Neural cell (in vitro differentiated cells): Measurements from ENCODE around the gene MORF4L2. TPM values are rescaled to one million over a fixed set of nuclear protein-coding genes. Genes with fewer than 3 reads are reported as not detected.

ENCODE experiments used
- H2AFZ ChIP-seq: fragments of 200-600, 300-800 bp; sonication (generic), shearing (Covaris generic); 2 replicates; pipeline ENCODE4 v1.6.0; 2014; ENCODE audit warnings: low read depth, mild to moderate bottlenecking, antibody characterized with exemption, low read length, moderate library complexity
- H3F3A ChIP-seq: fragments of 200-600 bp; shearing (Covaris generic); 2 replicates; pipeline ENCODE4 v1.6.1; 2016; ENCODE audit warnings: mild to moderate bottlenecking, moderate library complexity, mixed read lengths, antibody characterized with exemption, low read length; ENCODE audit not compliant: insufficient read depth, poor library complexity, severe bottlenecking
- H3K27ac ChIP-seq: fragments of 200-600, 300-800 bp; sonication (generic), shearing (Covaris generic); 2 replicates; pipeline ENCODE4 v1.5.1; 2014; ENCODE audit warnings: mild to moderate bottlenecking, low read length, moderate library complexity
- H3K27me3 ChIP-seq: fragments of 300-800, 200-600 bp; sonication (generic), shearing (Covaris generic); 2 replicates; pipeline ENCODE4 v1.6.0; 2014; ENCODE audit warnings: mild to moderate bottlenecking, low read depth, low read length, moderate library complexity; ENCODE audit not compliant: insufficient read depth
- H3K36me3 ChIP-seq: fragments of 300-800, 200-600 bp; sonication (generic), shearing (Covaris generic); 2 replicates; pipeline ENCODE4 v1.5.1; 2014; ENCODE audit warnings: mild to moderate bottlenecking, antibody characterized with exemption, low read length, moderate library complexity; ENCODE audit not compliant: insufficient read depth
- H3K4me2 ChIP-seq: fragments of 300-800, 200-600 bp; sonication (generic), shearing (Covaris generic); 2 replicates; pipeline ENCODE4 v1.6.0; 2014; ENCODE audit warnings: mild to moderate bottlenecking, low read length
- H3K4me3 ChIP-seq: fragments of 300-800, 200-600 bp; sonication (generic), shearing (Covaris generic); 2 replicates; pipeline ENCODE4 v1.5.1; 2014; ENCODE audit warnings: mild to moderate bottlenecking, low read length, moderate library complexity
- H3K79me2 ChIP-seq: fragments of 200-600 bp; shearing (Covaris generic); replicated peaks from 2 replicates; pipeline ENCODE4 v1.6.0; 2014; ENCODE audit warnings: mild to moderate bottlenecking, low read length, moderate library complexity; ENCODE audit not compliant: insufficient read depth
- H3K9ac ChIP-seq: fragments of 300-800, 200-600 bp; sonication (generic), shearing (Covaris generic); 2 replicates; pipeline ENCODE4 v1.6.1; 2016; ENCODE audit warnings: mild to moderate bottlenecking, low read length, mixed read lengths
- H3K9me2 ChIP-seq: fragments of 200-600 bp; shearing (Covaris generic); 2 replicates; pipeline ENCODE4 v1.6.1; 2016; ENCODE audit warnings: mild to moderate bottlenecking, low read length, mixed read lengths; ENCODE audit not compliant: insufficient read depth
- H3K9me3 ChIP-seq: fragments of 200-600, 300-800 bp; sonication (generic), shearing (Covaris generic); 2 replicates; pipeline ENCODE4 v1.6.1; 2016; ENCODE audit warnings: mild to moderate bottlenecking, mixed run types, low read length, moderate library complexity, mixed read lengths
- H4K20me1 ChIP-seq: fragments of 200-600 bp; shearing (Covaris generic); 2 replicates; pipeline ENCODE4 v1.6.1; 2016; ENCODE audit warnings: mild to moderate bottlenecking, mixed run types; ENCODE audit not compliant: insufficient read depth
- CTCF ChIP-seq: fragments of 450-650 bp; IDR thresholded peaks from 2 replicates; pipeline ENCODE4 v1.5.1; 2014; ENCODE audit warnings: antibody characterized with exemption, mild to moderate bottlenecking, moderate library complexity; ENCODE audit not compliant: poor library complexity, severe bottlenecking
- EP300 ChIP-seq: fragments of 450-650 bp; conservative IDR thresholded peaks from 2 replicates; pipeline ENCODE4 v1.6.1; 2014; ENCODE audit warnings: antibody characterized with exemption, mild to moderate bottlenecking, moderate library complexity; ENCODE audit not compliant: poor library complexity, severe bottlenecking
- EZH2 ChIP-seq: fragments of 200-600, 300-800 bp; shearing (Covaris generic), sonication (generic); IDR thresholded peaks from 2 replicates; pipeline ENCODE4 v1.6.1; 2014; ENCODE audit warnings: antibody characterized with exemption, low read length, borderline replicate concordance, mild to moderate bottlenecking; ENCODE audit not compliant: insufficient read depth, poor library complexity, severe bottlenecking
- MXI1 ChIP-seq: fragments of 450-650 bp; conservative IDR thresholded peaks from 2 replicates; pipeline ENCODE4 v1.6.1; 2014; ENCODE audit warnings: antibody characterized with exemption, mild to moderate bottlenecking; ENCODE audit not compliant: poor library complexity, severe bottlenecking
- POLR2AphosphoS5 ChIP-seq: IDR thresholded peaks from 2 replicates; pipeline ENCODE4 v1.6.1; 2012
- RAD21 ChIP-seq: fragments of 450-650 bp; conservative IDR thresholded peaks from 2 replicates; pipeline ENCODE4 v1.6.1; 2014; ENCODE audit warnings: antibody characterized with exemption, mild to moderate bottlenecking, moderate library complexity
- REST ChIP-seq: IDR thresholded peaks from 2 replicates; pipeline ENCODE4 v1.6.1; 2012; ENCODE audit warnings: borderline replicate concordance
- SMC3 ChIP-seq: fragments of 450-650 bp; conservative IDR thresholded peaks from 2 replicates; pipeline ENCODE4 v1.6.1; 2014; ENCODE audit warnings: antibody characterized with exemption, mild to moderate bottlenecking, moderate library complexity; ENCODE audit not compliant: poor library complexity
- TAF1 ChIP-seq: IDR thresholded peaks from 2 replicates; pipeline ENCODE4 v1.6.1; 2012; ENCODE audit warnings: low read depth
- polyA plus RNA-seq: library from polyadenylated mRNA; depleted of rRNA; stranded (reverse); fragments of >200 nt; gene quantifications from 2 replicates; pipeline ENCODE4 v1.2.3, GENCODE V29; 2014

MORF4L2 gene
- polyA plus RNA-seq, 1 donor from 2014 or later, result 1,340 TPM

GRCh38 chrX:103631145-103631544, 55.4 kb downstream of the MORF4L2 start:
- peaks cover 6% of the 10 kb centered on the region for H3K79me2 ChIP-seq
- no peaks in the 10 kb centered on the region for H3K27me3 ChIP-seq
- no peaks in the 10 kb centered on the region for H4K20me1 ChIP-seq
- no peaks in the 10 kb centered on the region for H3K9me2 ChIP-seq
- H3K9me3 ChIP-seq, result no peaks in the 10 kb centered on the region
- H3K27ac ChIP-seq, result no peak overlapping the region
- H3F3A ChIP-seq, result no peaks in the 10 kb centered on the region
- H3K36me3 ChIP-seq, result no peaks in the 10 kb centered on the region
- no peak overlapping the region for H3K4me2 ChIP-seq
- peak overlapping the region; percentile 76 for H3K4me3 ChIP-seq
- no peak for TF ChIP-seq CTCF
- TF ChIP-seq MXI1, result no peak
- TF ChIP-seq POLR2AphosphoS5, result no peak
- no peak for TF ChIP-seq TAF1
- TF ChIP-seq REST, result no peak
- TF ChIP-seq RAD21, result no peak
- TF ChIP-seq SMC3, result no peak
- no peak for TF ChIP-seq EZH2
- no peak for TF ChIP-seq EP300
- no peak overlapping the region for H3K9ac ChIP-seq
- no peak overlapping the region for H2AFZ ChIP-seq

GRCh38 chrX:103630171-103630511, 56.4 kb downstream of the MORF4L2 start:
- no peak overlapping the region for H2AFZ ChIP-seq

More at GRCh38 chrX:103630171-103630511, 56.4 kb downstream of the MORF4L2 start:
- H3K9me3 ChIP-seq, result no peaks in the 10 kb centered on the region
- peak overlapping the region; percentile 96 for H3K27ac ChIP-seq
- H3K27me3 ChIP-seq, result no peaks in the 10 kb centered on the region
- H4K20me1 ChIP-seq, result no peaks in the 10 kb centered on the region
- H3F3A ChIP-seq, result no peaks in the 10 kb centered on the region
- peaks cover 6% of the 10 kb centered on the region for H3K79me2 ChIP-seq
- peak overlapping the region; percentile 92 for H3K9ac ChIP-seq
- peak overlapping the region; percentile 59 for H3K4me2 ChIP-seq
- peak; percentile 18 for TF ChIP-seq CTCF
- TF ChIP-seq TAF1, result no peak
- TF ChIP-seq POLR2AphosphoS5, result no peak
- no peaks in the 10 kb centered on the region for H3K9me2 ChIP-seq
- H3K36me3 ChIP-seq, result no peaks in the 10 kb centered on the region
- H3K4me3 ChIP-seq, result peak overlapping the region; percentile 76
